ENCODE data around the gene OBP2A.

The OBP2A gene

GRCh38 chr9:135503371-135504261 is 42.3 kb upstream of the OBP2A start:
- Histone ChIP-seq H2AFZ (no peak overlapping the region), H3K4me1 (no peaks in the 10 kb centered on the region), H3K4me2 (ENCODE audit: low read length) (no peak overlapping the region), H3K79me2 (no peaks in the 10 kb centered on the region), H3K9ac (no peak overlapping the region), H3K27me3 (ENCODE audit: control insufficient read depth, insufficient read depth, low read length) (no peaks in the 10 kb centered on the region), H3K27ac (no peak overlapping the region), H3K4me3 (ENCODE audit: low read depth, low read length) (no peak overlapping the region), H3K9me3 (ENCODE audit: control insufficient read depth, low read length) (no peaks in the 10 kb centered on the region), H3K36me3 (ENCODE audit: control insufficient read depth, insufficient read depth, low read length) (no peaks in the 10 kb centered on the region)
- TF ChIP-seq, protein P1, sequence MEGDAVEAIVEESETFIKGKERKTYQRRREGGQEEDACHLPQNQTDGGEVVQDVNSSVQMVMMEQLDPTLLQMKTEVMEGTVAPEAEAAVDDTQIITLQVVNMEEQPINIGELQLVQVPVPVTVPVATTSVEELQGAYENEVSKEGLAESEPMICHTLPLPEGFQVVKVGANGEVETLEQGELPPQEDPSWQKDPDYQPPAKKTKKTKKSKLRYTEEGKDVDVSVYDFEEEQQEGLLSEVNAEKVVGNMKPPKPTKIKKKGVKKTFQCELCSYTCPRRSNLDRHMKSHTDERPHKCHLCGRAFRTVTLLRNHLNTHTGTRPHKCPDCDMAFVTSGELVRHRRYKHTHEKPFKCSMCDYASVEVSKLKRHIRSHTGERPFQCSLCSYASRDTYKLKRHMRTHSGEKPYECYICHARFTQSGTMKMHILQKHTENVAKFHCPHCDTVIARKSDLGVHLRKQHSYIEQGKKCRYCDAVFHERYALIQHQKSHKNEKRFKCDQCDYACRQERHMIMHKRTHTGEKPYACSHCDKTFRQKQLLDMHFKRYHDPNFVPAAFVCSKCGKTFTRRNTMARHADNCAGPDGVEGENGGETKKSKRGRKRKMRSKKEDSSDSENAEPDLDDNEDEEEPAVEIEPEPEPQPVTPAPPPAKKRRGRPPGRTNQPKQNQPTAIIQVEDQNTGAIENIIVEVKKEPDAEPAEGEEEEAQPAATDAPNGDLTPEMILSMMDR (IDR thresholded peaks at IDR 0.05) = no peak

DNA sequence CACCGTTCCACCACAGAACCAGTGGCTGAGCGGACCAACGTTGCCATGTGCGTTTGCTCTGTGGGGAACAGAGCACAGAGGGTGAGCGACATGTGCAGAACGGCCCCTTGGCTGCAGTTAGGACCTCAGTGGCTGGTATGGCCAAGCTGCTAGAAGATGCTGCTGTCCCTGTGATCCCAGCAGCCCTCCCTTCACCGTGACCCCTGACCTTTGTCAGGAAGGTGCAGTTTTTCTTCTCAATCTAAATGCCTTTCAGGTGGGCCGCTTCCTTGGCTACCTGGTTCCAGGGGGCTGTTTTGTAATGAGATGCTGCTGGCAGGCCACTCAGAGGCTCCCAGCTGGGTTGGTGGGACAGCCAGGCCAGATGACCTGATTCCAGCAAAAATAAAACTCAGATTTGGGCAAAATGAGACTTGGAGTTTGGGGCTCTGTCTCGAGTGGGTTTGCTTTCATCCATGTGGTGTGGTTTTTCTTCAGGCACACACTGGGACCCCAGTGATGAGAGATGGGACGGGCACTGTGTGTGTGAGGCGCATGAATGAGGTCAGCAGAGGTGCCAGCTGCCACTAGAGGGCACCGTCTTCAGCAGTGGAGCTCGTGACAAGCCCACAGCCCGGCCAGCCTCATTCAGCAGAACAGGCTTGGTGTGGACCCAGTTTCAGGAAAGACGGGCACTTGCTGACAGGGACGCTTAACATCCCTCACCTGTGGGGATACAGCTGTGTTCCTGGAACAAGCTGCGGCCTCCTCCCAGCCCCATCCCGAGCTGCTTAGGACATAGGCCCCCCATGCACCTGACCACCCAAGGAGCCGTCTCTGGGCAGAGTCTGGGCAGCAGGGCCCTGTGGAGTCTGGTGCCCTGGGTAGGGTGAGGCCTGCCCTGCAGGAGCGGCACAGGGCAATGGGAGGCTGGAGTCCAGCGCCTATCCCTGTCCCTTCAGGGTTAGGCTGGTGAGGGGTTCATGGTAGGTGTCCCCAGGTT is 41.4 kb upstream of the OBP2A start:
- H3K9me3 ChIP-seq (ENCODE audit: control insufficient read depth, low read length) = no peaks in the 10 kb centered on the region
- no peaks in the 10 kb centered on the region for H3K27me3 ChIP-seq (ENCODE audit: control insufficient read depth, insufficient read depth, low read length)
- no peak overlapping the region for H3K4me3 ChIP-seq (ENCODE audit: low read depth, low read length)
- H3K79me2 ChIP-seq = no peaks in the 10 kb centered on the region
- TF ChIP-seq, protein P1 (IDR thresholded peaks at IDR 0.05) = peak; percentile 55
- no peak overlapping the region for H3K4me2 ChIP-seq (ENCODE audit: low read length)
- H3K27ac ChIP-seq = no peak overlapping the region
- no peaks in the 10 kb centered on the region for H3K36me3 ChIP-seq (ENCODE audit: control insufficient read depth, insufficient read depth, low read length)
- no peaks in the 10 kb centered on the region for H3K4me1 ChIP-seq
- no peak overlapping the region for H3K9ac ChIP-seq
- no peak overlapping the region for H2AFZ ChIP-seq

DNA sequence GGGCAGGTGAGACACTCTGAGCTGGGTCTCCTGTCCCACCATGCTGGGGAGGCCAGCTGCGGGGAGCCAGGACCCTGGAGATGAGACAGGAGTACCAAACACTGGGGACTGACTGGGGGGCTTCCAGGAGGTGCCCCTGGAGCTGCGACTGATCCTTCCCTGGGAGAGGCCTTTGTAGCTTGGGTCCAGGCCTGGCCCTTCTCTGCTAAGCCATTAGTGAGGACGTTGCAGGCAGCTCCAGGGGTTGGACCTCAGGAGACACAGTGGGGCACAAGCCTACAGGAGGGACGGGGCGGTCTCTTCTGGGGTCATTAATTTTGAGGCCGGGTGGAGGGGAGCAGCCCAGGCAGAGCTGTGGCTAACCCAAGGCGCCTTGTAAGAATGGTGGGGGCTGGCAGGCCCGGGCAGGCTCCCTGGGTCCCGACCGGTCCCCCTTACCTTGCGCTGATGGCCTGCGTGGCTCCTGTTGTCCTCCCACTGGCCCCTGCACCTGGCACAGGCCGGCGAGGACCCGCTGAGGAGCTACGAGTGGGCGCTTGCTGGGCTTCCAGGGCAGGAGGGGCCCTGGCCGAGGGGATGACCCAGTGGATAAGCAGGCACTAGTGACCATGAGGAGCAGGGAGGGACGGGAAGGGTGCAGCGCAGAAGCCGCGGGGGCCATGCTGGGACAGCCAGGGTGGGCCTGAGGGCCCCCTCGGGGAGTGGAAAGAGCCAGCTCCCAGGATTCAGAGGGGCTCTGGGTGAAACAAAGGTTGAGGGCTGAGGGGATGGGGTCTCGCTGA is 40.3 kb upstream of the OBP2A start:
- H3K9me3 ChIP-seq (ENCODE audit: control insufficient read depth, low read length) = no peaks in the 10 kb centered on the region
- no peak overlapping the region for H3K9ac ChIP-seq
- H3K4me1 ChIP-seq = no peaks in the 10 kb centered on the region
- H3K27ac ChIP-seq = no peak overlapping the region
- H3K79me2 ChIP-seq = no peaks in the 10 kb centered on the region
- H3K4me2 ChIP-seq (ENCODE audit: low read length) = no peak overlapping the region
- H3K4me3 ChIP-seq (ENCODE audit: low read depth, low read length) = no peak overlapping the region
- no peak overlapping the region for H2AFZ ChIP-seq
- H3K36me3 ChIP-seq (ENCODE audit: control insufficient read depth, insufficient read depth, low read length) = no peaks in the 10 kb centered on the region
- no peaks in the 10 kb centered on the region for H3K27me3 ChIP-seq (ENCODE audit: control insufficient read depth, insufficient read depth, low read length)
- TF ChIP-seq, protein P1 (IDR thresholded peaks at IDR 0.05) = no peak

GRCh38 chr9:135506327-135507103 is 39.4 kb upstream of the OBP2A start:
- TF ChIP-seq, protein P1 (IDR thresholded peaks at IDR 0.05) = no peak
- no peak overlapping the region for H3K4me3 ChIP-seq (ENCODE audit: low read depth, low read length)

More at GRCh38 chr9:135506327-135507103, 39.4 kb upstream of the OBP2A start:
- no peaks in the 10 kb centered on the region for H3K9me3 ChIP-seq (ENCODE audit: control insufficient read depth, low read length)
- H3K9ac ChIP-seq = no peak overlapping the region
- no peaks in the 10 kb centered on the region for H3K36me3 ChIP-seq (ENCODE audit: control insufficient read depth, insufficient read depth, low read length)
- H3K79me2 ChIP-seq = no peaks in the 10 kb centered on the region
- no peak overlapping the region for H3K27ac ChIP-seq
- H3K4me1 ChIP-seq = no peaks in the 10 kb centered on the region
- no peak overlapping the region for H3K4me2 ChIP-seq (ENCODE audit: low read length)
- no peaks in the 10 kb centered on the region for H3K27me3 ChIP-seq (ENCODE audit: control insufficient read depth, insufficient read depth, low read length)
- H2AFZ ChIP-seq = no peak overlapping the region
